Ishikawa (cell line): Measurements from ENCODE around the gene VIPR1.

Source experiments
- CEBPB ChIP-seq: IDR thresholded peaks from 2 replicates; pipeline ENCODE4 v1.6.1; 2012
- CREB1 ChIP-seq: IDR thresholded peaks from 2 replicates; pipeline ENCODE4 v1.6.1; 2012; ENCODE audit warnings: low read depth
- EGR1 ChIP-seq: IDR thresholded peaks from 2 replicates; pipeline ENCODE4 v1.6.1; 2012
- EP300 ChIP-seq: IDR thresholded peaks from 2 replicates; pipeline ENCODE4 v1.6.1; 2012; ENCODE audit warnings: borderline replicate concordance
- FOXM1 ChIP-seq: IDR thresholded peaks from 2 replicates; pipeline ENCODE4 v1.6.1; 2012; ENCODE audit warnings: low read depth, borderline replicate concordance
- NFIC ChIP-seq: IDR thresholded peaks from 2 replicates; pipeline ENCODE4 v1.6.1; 2012
- RAD21 ChIP-seq: IDR thresholded peaks from 2 replicates; pipeline ENCODE4 v1.6.1; 2012; ENCODE audit warnings: low read depth
- TAF1 ChIP-seq: IDR thresholded peaks from 2 replicates; pipeline ENCODE4 v1.6.1; 2012; ENCODE audit warnings: low read depth, mild to moderate bottlenecking
- TCF12 ChIP-seq: IDR thresholded peaks from 2 replicates; pipeline ENCODE4 v1.6.1; 2012; ENCODE audit warnings: low read depth
- TEAD4 ChIP-seq: IDR thresholded peaks from 2 replicates; pipeline ENCODE4 v1.6.1; 2012
- YY1 ChIP-seq: IDR thresholded peaks from 2 replicates; pipeline ENCODE4 v1.6.1; 2012; ENCODE audit warnings: low read depth
- ZBTB7A ChIP-seq: IDR thresholded peaks from 2 replicates; pipeline ENCODE4 v1.6.1; 2012; ENCODE audit warnings: low read depth
- TF ChIP-seq, protein P1 (sequence below): IDR thresholded peaks from 2 replicates; pipeline ENCODE4 v1.6.1; 2012; ENCODE audit warnings: low read depth, mild to moderate bottlenecking
- TF ChIP-seq, protein P2 (sequence below): IDR thresholded peaks from 2 replicates; pipeline ENCODE4 v1.6.1; 2012
- TF ChIP-seq, protein P3 (sequence below): IDR thresholded peaks from 2 replicates; pipeline ENCODE4 v1.6.1; 2012

VIPR1 gene

GRCh38 chr3:42569593-42570142 is 67.2 kb downstream of the VIPR1 start:
- TF ChIP-seq NFIC (no peak), CREB1 (no peak), EP300 (no peak), TCF12 (no peak), TAF1 (no peak), EGR1 (no peak), FOXM1 (no peak), RAD21 (no peak)
- TF ChIP-seq, protein P1, sequence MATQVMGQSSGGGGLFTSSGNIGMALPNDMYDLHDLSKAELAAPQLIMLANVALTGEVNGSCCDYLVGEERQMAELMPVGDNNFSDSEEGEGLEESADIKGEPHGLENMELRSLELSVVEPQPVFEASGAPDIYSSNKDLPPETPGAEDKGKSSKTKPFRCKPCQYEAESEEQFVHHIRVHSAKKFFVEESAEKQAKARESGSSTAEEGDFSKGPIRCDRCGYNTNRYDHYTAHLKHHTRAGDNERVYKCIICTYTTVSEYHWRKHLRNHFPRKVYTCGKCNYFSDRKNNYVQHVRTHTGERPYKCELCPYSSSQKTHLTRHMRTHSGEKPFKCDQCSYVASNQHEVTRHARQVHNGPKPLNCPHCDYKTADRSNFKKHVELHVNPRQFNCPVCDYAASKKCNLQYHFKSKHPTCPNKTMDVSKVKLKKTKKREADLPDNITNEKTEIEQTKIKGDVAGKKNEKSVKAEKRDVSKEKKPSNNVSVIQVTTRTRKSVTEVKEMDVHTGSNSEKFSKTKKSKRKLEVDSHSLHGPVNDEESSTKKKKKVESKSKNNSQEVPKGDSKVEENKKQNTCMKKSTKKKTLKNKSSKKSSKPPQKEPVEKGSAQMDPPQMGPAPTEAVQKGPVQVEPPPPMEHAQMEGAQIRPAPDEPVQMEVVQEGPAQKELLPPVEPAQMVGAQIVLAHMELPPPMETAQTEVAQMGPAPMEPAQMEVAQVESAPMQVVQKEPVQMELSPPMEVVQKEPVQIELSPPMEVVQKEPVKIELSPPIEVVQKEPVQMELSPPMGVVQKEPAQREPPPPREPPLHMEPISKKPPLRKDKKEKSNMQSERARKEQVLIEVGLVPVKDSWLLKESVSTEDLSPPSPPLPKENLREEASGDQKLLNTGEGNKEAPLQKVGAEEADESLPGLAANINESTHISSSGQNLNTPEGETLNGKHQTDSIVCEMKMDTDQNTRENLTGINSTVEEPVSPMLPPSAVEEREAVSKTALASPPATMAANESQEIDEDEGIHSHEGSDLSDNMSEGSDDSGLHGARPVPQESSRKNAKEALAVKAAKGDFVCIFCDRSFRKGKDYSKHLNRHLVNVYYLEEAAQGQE = no peak
- TF ChIP-seq, protein P2, sequence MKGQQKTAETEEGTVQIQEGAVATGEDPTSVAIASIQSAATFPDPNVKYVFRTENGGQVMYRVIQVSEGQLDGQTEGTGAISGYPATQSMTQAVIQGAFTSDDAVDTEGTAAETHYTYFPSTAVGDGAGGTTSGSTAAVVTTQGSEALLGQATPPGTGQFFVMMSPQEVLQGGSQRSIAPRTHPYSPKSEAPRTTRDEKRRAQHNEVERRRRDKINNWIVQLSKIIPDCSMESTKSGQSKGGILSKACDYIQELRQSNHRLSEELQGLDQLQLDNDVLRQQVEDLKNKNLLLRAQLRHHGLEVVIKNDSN = no peak

- TF ChIP-seq FOXM1 (no peak), RAD21 (peak; percentile 71), NFIC (no peak), ZBTB7A (no peak)
These were observed 69.8 kb downstream of the VIPR1 start for GRCh38 chr3:42572278-42572677.

DNA sequence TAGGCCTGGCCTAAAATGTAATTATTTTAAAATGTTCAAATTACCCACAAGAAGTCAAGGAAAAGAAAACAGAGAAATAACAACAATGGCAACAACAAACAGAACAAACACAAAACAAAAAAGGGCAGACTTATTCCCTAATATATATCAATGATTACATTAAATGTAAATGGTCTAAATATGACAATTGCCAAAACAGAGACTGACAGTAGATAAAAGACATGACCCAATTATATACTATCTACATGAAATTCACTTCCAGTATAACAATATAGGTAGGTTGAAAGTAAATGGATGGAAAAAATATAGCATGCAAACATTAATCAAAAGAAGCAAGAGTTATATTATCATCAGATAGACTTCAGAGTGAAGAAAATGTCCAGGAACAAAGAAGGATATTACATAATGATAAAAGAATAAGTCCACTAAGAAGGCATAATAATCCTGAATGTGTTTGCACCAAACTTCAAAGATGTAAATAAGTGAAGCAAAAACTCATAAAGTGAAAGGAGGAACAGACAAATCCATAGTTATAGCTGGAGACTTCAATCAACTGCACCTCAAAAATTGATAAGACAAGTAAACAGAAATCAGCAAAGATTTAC is 72.8 kb downstream of the VIPR1 start:
- TF ChIP-seq, protein P2 = no peak
- TF ChIP-seq EGR1 (no peak), RAD21 (no peak), FOXM1 (no peak), CEBPB (no peak), YY1 (no peak), TCF12 (no peak)
- TF ChIP-seq, protein P1 = no peak
- TF ChIP-seq, protein P3, sequence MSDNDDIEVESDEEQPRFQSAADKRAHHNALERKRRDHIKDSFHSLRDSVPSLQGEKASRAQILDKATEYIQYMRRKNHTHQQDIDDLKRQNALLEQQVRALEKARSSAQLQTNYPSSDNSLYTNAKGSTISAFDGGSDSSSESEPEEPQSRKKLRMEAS = no peak

DNA sequence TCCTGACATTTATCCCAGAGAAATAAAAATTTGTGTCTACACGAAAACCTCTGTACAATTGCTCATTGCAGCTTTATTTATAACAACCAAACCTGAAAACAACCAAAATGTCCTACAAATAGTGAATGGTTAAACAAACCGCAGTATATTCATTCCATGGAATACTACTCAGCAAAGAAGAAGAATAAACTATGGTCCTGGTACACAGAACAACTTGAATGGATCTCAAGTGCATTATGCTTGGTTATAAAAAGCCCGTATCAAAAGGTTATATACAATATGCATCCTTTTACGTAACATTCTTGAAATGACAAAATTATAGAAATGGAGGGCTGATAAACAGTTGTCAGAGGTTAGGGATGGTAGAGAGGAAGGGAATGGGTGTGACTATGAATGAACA is 75.6 kb downstream of the VIPR1 start:
- TF ChIP-seq TAF1 (no peak), TCF12 (no peak), FOXM1 (no peak), RAD21 (no peak), CEBPB (no peak), CREB1 (no peak)
- TF ChIP-seq, protein P2 = no peak
- TF ChIP-seq, protein P1 = no peak
- TF ChIP-seq, protein P3 = no peak

- TF ChIP-seq ZBTB7A (no peak), RAD21 (no peak), EGR1 (no peak), YY1 (no peak), CEBPB (no peak), FOXM1 (no peak), TCF12 (no peak), NFIC (no peak), TAF1 (no peak), TEAD4 (no peak), EP300 (no peak), CREB1 (no peak)
- TF ChIP-seq, protein P3 = no peak
- TF ChIP-seq, protein P2 = no peak
- TF ChIP-seq, protein P1 = no peak
These were observed 78.9 kb downstream of the VIPR1 start for GRCh38 chr3:42581400-42581708.
